GM19043 (cell line): ENCODE data around the gene HOPX.
"Not testable (repeated sequence)": the region's sequence is repeated elsewhere in the genome, so short reads cannot be mapped to it uniquely, and the experiment has no call there.

Experiments
- ATAC-seq: cut with Tn5 transposase; IDR thresholded peaks from one replicate; pipeline ENCODE4 v1.9.1; 2021; ENCODE audit warnings: low read depth; ENCODE audit not compliant: unreplicated experiment

HOPX gene

GRCh38 chr4:56656346-56656643 lies 24.8 kb downstream of the HOPX start:
- ATAC-seq, result no peak

- ATAC-seq, result no peak
These were observed 25.3 kb downstream of the HOPX start for GRCh38 chr4:56655627-56656345.

DNA sequence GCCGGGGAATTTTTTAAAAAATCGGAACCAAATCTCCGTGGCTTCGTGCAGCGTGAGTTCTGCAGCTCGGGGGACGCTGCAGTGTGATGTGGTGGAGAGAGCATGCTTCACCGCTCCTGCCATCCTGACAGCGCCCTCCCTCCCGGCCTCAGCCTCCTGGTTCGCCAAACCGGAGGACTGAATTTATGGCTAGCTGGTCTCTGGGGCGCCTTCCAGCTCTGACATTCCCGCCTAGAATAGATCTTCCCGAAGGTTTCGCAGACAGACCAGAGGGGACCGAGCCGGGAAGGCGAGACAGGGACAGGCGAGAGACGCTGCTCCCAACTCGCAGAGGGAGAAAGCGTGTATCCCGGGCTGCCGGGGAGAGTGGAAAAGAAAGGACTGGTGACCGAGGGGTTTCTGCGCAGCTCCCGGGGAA lies 25.9 kb downstream of the HOPX start:
- no peak for ATAC-seq

GRCh38 chr4:56654238-56654632 lies 26.9 kb downstream of the HOPX start:
- no peak for ATAC-seq

DNA sequence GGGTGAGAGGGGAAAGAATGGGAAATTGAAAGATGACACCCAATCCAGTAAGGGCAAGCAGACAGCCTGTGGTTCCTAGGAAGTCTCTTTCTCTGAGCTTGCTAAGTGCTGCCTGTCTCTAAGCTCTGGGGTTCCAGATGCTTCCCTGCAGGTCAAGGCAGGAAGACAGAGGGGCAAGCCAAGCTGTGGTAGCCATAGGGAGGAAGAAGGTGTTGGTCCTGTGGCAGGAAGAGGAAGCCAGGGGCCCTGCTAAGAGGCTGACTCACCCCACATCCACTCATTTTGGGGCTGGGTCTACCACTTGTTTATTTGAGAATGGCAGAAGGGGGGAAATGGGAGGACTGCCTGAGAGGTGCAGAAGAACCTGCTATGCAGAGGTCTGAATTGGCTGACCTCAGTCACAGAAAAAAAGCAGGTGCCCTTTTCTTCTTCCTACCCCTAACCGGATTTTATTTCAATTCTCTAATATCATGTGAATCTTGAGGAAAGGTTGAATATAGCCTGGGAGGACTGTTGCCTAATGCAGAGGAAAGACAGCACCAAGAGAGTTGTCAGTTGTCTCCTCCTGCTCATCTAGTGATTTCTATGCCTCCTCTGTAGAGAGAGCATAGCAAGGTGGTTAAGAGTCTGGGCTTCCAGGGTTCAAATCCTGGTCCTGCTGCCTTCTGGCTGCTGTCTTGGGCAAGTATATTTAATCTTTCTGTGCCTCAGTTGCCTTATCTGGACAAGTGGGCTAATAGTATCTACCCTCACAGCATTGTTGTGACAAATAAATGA lies 27.4 kb downstream of the HOPX start:
- no peak for ATAC-seq

DNA sequence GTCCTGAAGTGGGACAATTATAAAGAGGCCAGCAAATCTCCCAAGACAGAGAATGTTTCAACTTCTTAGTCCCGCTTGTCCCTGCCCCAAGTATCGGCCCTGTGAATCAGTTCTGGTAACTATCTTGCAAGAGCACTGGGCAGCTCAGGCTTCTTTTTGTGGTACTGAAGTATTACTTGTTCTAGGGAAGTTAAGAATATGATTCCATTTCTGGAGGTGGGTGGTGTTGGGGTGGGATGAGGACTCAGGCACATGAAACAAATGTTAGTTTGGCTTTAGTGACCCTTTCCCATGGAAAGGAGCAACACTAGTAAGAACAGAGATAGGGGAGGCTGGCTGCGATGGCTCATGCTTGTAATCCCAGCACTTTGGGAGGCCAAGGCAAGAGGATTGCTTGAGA lies 28.9 kb downstream of the HOPX start:
- ATAC-seq, result no peak

DNA sequence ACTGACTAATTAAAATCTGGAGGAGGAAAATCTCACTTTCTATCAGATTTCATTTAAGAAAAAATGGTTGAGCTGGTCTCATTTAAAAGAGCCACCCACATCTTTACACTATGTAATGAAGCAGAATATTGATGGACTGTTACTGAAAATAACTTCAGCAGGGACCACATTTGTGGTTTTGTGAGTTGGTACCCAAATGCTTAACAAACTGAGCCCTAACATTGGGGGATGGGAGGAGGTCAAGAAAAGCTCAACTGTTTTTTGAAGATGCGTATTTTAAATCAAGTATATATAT lies 30.1 kb downstream of the HOPX start:
- ATAC-seq, result no peak

DNA sequence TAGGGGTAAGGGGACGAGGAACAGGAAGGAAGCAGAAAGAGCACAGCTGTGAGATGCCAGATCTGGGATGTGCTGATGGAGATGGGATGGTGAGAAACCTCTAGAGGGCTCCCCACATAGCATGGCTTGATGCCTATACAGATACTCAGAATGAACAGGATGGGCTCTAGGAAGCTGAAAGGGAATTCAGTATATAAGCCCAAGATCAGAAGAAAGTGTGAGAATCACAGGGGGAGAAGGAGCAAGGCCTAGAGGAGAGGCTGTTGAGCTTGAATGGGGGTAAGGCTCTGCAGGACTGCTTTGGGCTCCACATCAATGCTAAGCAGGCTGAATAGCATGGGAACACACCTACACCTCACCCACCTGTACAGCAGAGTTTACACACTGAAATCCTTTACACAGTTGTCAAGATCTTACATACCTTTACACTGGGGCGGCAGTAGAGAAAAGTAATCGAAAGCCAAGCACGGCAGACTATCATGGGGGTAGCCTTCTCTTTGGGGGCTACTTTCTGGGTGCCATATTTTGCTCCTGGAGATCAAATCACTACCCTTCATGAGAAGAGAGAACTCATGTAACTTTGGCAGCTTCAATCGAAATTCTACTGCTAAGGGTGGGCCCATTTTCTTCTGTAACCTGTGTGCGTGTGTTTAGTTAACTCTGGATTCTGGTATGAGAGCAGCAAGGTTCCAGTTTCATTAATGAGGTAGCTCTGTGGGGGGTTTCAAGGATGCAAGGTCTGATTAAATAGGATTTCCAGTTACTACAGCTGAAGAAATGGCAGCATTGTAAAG lies 30.6 kb downstream of the HOPX start:
- no peak for ATAC-seq

- no peak for ATAC-seq
These were observed 31.4 kb downstream of the HOPX start for GRCh38 chr4:56649445-56650261.

DNA sequence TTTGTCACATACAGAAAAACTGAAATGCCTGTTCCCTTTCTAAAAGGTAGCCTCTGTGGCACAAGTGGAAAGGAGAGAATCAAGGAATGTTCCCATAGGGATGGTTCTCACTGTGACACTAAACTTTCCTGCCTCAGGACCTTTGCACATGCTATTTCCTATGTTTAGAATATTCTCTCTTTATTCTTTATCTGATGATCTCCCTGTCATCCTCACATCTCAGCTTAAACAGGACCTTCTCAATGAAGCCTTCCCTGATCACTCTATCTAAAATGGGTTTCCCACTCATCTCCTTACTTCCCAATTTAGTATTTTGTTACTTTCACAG lies 32.3 kb downstream of the HOPX start:
- no peak for ATAC-seq

GRCh38 chr4:56648021-56648823 lies 32.9 kb downstream of the HOPX start:
- ATAC-seq, result no peak

- no peak for ATAC-seq
These were observed 34.8 kb downstream of the HOPX start for GRCh38 chr4:56646341-56646740.

- ATAC-seq, result no peak
These were observed 37.5 kb downstream of the HOPX start for GRCh38 chr4:56643596-56643995.

GRCh38 chr4:56641494-56642051 lies 39.5 kb downstream of the HOPX start:
- no peak for ATAC-seq

GRCh38 chr4:56640621-56641493 lies 40.2 kb downstream of the HOPX start:
- no peak for ATAC-seq

DNA sequence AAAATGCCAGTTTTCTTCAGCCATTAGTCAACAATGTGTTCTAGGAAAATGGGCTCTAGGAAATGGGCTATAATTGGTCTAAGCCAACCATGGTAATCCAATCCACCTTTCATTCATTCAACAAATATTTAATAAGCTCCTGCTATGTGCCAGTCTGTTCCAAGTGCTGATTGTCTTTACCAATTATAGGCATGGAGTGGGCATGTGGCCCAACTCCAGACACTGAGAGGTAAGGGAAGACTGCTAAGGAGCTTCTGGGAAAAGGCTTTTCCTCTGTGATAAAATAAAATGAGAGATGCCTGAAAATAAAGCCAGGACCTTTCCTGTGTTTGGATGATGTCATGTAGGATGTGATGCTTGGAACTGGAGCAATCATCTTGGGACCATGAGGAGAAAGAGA lies 43.3 kb downstream of the HOPX start:
- no peak for ATAC-seq

GRCh38 chr4:56637154-56637553 lies 43.9 kb downstream of the HOPX start:
- no peak for ATAC-seq

DNA sequence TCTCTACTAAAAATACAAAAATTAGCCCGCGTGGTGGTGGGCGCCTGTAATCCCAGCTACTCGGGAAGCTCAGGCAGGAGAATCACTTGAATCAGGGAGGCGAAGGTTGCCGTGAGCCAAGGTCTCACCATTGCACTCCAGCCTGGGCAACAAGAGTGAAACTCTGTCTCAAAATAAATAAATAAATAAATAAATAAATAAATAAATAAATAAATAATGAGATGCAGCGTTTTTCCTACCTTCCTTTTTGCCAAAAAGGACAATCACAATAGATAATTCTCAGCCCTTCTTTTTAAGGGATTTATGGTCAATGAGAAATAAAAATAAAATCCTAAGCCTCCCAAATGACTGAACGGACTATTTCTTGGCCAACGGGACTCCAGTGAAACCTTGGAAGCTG lies 46.1 kb downstream of the HOPX start:
- not testable (repeated sequence) for ATAC-seq

- ATAC-seq, result no peak
These were observed 47.6 kb downstream of the HOPX start for GRCh38 chr4:56633486-56633885.
